Fibroblast of lung (primary cell): ENCODE results near the gene ADGRG3. TPM values are rescaled to one million over a fixed set of nuclear protein-coding genes. Genes with fewer than 3 reads are reported as not detected.

ENCODE experiments used
- DNase-seq, 2 donors: peaks; one replicate each; pipeline versions ENCODE4 v3.0.0 to v3.0.0-alpha.2; 2010; ENCODE audit warnings: low read depth in 2 of 2
- H2AFZ ChIP-seq: 2 replicates; pipeline ENCODE4 v1.5.1; 2012; ENCODE audit warnings: low read length, control low read depth, inconsistent platforms
- H3K27ac ChIP-seq: 2 replicates; pipeline ENCODE4 v1.5.1; 2011; ENCODE audit warnings: low read length, control low read depth; ENCODE audit not compliant: insufficient read depth
- H3K27me3 ChIP-seq: 2 replicates; pipeline ENCODE4 v1.5.1; 2011; ENCODE audit warnings: mild to moderate bottlenecking, low read length; ENCODE audit not compliant: control insufficient read depth, insufficient read depth
- H3K36me3 ChIP-seq: 2 replicates; pipeline ENCODE4 v1.5.1; 2011; ENCODE audit warnings: low read length; ENCODE audit not compliant: control insufficient read depth, insufficient read depth
- H3K4me1 ChIP-seq: 2 replicates; pipeline ENCODE4 v1.5.1; 2011; ENCODE audit warnings: low read length; ENCODE audit not compliant: control insufficient read depth, insufficient read depth; ENCODE audit errors: extremely low read depth
- H3K4me2 ChIP-seq: 2 replicates; pipeline ENCODE4 v1.5.1; 2011; ENCODE audit warnings: low read length, control low read depth; ENCODE audit not compliant: insufficient read depth; ENCODE audit errors: extremely low read depth
- H3K4me3 ChIP-seq, 4 experiments: fragments of 200-600 bp in 1 of 4; sonication (generic) in 1 of 4; replicated peaks in 1 of 4; 2 replicates each; pipeline ENCODE4 v1.5.1; 2011 to 2016; ENCODE audit warnings: low read length in 4 of 4, low read depth in 3 of 4, mild to moderate bottlenecking in 3 of 4, control low read depth in 2 of 4, inconsistent platforms in 1 of 4, mixed read lengths in 1 of 4; ENCODE audit not compliant: insufficient read depth in 1 of 4; ENCODE audit errors: control extremely low read depth in 1 of 4
- H3K79me2 ChIP-seq: 2 replicates; pipeline ENCODE4 v1.5.1; 2012; ENCODE audit warnings: mild to moderate bottlenecking, low read length, inconsistent platforms; ENCODE audit not compliant: control insufficient read depth, insufficient read depth
- H3K9ac ChIP-seq: 2 replicates; pipeline ENCODE4 v1.5.1; 2011; ENCODE audit warnings: mild to moderate bottlenecking, low read length, control low read depth; ENCODE audit not compliant: insufficient read depth
- H3K9me3 ChIP-seq: 2 replicates; pipeline ENCODE4 v1.5.1; 2012; ENCODE audit warnings: low read depth, low read length; ENCODE audit not compliant: control insufficient read depth, insufficient read depth
- H4K20me1 ChIP-seq: 2 replicates; pipeline ENCODE4 v1.5.1; 2011; ENCODE audit warnings: low read length; ENCODE audit not compliant: control insufficient read depth, insufficient read depth; ENCODE audit errors: extremely low read depth
- CTCF ChIP-seq, 2 donors: IDR thresholded peaks in 1 of 2; conservative IDR thresholded peaks in 1 of 2; 1 replicate in 1 of 2; 2 replicates in 1 of 2; pipeline ENCODE4 v1.5.1; 2011 to 2012; ENCODE audit warnings: low read length in 2 of 2, control low read depth in 1 of 2, inconsistent platforms in 1 of 2, low read depth in 1 of 2, mild to moderate bottlenecking in 1 of 2
- EZH2 ChIP-seq: IDR thresholded peaks from 2 replicates; pipeline ENCODE4 v1.5.1; 2012; ENCODE audit warnings: low read length, control low read depth, mild to moderate bottlenecking; ENCODE audit errors: missing control alignments
- polyA plus RNA-seq, 2 donors: library from polyadenylated mRNA; depleted of rRNA in 1 of 2; stranded (reverse) in 1 of 2; unstranded in 1 of 2; fragments of >200 nt; gene quantifications; 2 replicates each; pipeline ENCODE4 v1.2.1, GENCODE V29; 2011 to 2012; ENCODE audit warnings: missing spikeins in 1 of 2
- total RNA-seq: library from RNA; depleted of rRNA; stranded (reverse); fragments of >200 nt; gene quantifications from 2 replicates; pipeline ENCODE4 v1.2.1, GENCODE V29; 2014

The ADGRG3 gene
- total and polyA plus RNA-seq, 2 donors (not counting 1 experiment from before 2014, with no cell fraction given), result not detected

DNA sequence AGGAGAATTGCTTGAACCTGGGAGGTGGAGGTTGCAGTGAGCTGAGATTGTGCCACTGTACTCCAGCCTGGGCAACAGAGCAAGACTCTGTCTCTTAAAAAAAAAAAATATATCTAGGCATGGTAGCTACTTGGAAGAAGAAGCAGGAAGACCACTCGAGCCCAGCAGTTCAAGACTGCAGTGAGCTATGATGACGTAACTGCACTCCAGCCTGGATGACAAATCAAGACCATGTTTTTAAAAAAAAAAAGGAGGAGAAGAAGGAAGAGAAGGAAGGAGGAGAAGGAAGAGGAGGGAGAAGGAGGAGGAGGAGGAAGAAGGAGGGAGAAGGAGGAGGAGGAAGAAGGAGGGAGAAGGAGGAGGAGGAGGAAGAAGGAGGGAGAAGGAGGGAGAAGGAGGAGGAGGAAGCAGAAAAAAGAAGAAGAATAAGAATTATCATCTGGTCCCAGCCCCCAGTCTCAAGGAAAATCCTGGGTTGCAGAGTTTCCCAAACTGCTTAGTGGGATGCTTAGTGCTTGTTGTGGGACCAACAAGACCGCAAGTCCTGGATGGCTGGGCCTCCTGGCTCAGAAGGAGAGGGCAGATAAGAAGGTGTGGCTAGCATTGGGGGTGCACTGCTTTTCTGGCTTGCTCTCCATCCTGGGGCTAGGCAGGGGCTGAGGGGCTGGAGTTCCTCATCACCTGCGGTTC lies 22.8 kb downstream of the ADGRG3 start:
- no peak for DNase-seq
- Histone ChIP-seq H3K9me3 (no peaks in the 10 kb centered on the region), H3K4me1 (no peaks in the 10 kb centered on the region), H3K4me2 (no peak overlapping the region), H3K36me3 (no peaks in the 10 kb centered on the region), H3K4me3 (no peak overlapping the region), H4K20me1 (no peaks in the 10 kb centered on the region), H3K79me2 (no peaks in the 10 kb centered on the region), H3K27me3 (peaks cover 13% of the 10 kb centered on the region), H2AFZ (no peak overlapping the region), H3K27ac (no peak overlapping the region), H3K9ac (no peak overlapping the region)
- TF ChIP-seq EZH2 (no peak), CTCF (conservative IDR thresholded peaks at IDR 0.05 in 1 of 2, IDR thresholded peaks at IDR 0.05 in 1 of 2; ENCODE audit: low read depth in 1 of 2, low read length in 2 of 2) (no peak)

DNA sequence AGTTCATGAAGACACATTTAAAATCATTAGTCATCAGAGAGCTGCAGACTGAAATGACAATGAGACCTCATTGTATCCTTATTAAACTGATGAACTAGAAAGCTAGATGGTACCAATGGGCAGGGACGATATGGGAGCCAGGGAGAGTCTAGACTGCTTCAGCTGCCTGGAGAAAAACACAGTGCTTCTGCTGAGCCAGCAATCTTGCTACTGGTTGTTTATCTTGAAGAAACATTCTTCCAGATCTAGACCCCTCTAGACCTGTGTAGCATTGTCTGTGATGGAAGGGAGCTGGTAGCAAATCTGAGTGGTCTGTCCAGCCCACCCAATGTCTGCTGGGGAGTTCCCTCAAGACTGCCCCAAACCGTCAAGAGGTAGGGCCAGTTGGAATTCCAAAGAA lies 24.5 kb downstream of the ADGRG3 start:
- H3K4me2 ChIP-seq, result no peak overlapping the region
- H3K27ac ChIP-seq, result no peak overlapping the region
- H3K36me3 ChIP-seq, result no peaks in the 10 kb centered on the region
- H3K27me3 ChIP-seq, result peaks cover 5% of the 10 kb centered on the region
- no peak overlapping the region for H2AFZ ChIP-seq
- no peak for DNase-seq
- no peak overlapping the region for H3K9ac ChIP-seq
- no peaks in the 10 kb centered on the region for H4K20me1 ChIP-seq
- H3K4me3 ChIP-seq, result no peak overlapping the region
- no peaks in the 10 kb centered on the region for H3K9me3 ChIP-seq
- H3K4me1 ChIP-seq, result no peaks in the 10 kb centered on the region
- TF ChIP-seq CTCF (conservative IDR thresholded peaks at IDR 0.05 in 1 of 2, IDR thresholded peaks at IDR 0.05 in 1 of 2; ENCODE audit: low read depth in 1 of 2, low read length in 2 of 2) (no peak), EZH2 (no peak)
- H3K79me2 ChIP-seq, result no peaks in the 10 kb centered on the region

- Histone ChIP-seq H3K4me1 (no peaks in the 10 kb centered on the region), H3K27me3 (peaks cover 5% of the 10 kb centered on the region), H3K9ac (no peak overlapping the region), H3K9me3 (no peaks in the 10 kb centered on the region), H3K36me3 (no peaks in the 10 kb centered on the region), H3K79me2 (no peaks in the 10 kb centered on the region), H3K4me2 (no peak overlapping the region), H3K4me3 (no peak overlapping the region), H2AFZ (no peak overlapping the region), H4K20me1 (no peaks in the 10 kb centered on the region), H3K27ac (no peak overlapping the region)
- TF ChIP-seq CTCF (conservative IDR thresholded peaks at IDR 0.05 in 1 of 2, IDR thresholded peaks at IDR 0.05 in 1 of 2; ENCODE audit: low read depth in 1 of 2, low read length in 2 of 2), result no peak
- no peak for TF ChIP-seq EZH2
- no peak for DNase-seq
These were observed 25.4 kb downstream of the ADGRG3 start for GRCh38 chr16:57693550-57693949.
